ENCODE data around the gene TMED3. TPM values are rescaled to one million over a fixed set of nuclear protein-coding genes. Genes with fewer than 3 reads are reported as not detected.
"Not testable (repeated sequence)": the region's sequence is repeated elsewhere in the genome, so short reads cannot be mapped to it uniquely, and the experiment has no call there.

The TMED3 gene
- total and polyA plus RNA-seq, 5 experiments from 2014 or later = 21.0 to 73.4 (median 67.6) TPM

GRCh38 chr15:79299126-79299840, 11.6 kb upstream of the TMED3 start:
- ATAC-seq = no peak
- POLR2A ChIA-PET = no interaction called here
- no peak overlapping the region for H3K4me3 Mint-ChIP-seq
- H3K9me3 Mint-ChIP-seq = no peaks in the 10 kb centered on the region
- no peak for DNase-seq
- no peaks in the 10 kb centered on the region for H3K4me1 Mint-ChIP-seq
- H3K36me3 Mint-ChIP-seq = no peaks in the 10 kb centered on the region
- peaks cover 11 to 55% (median 17%) of the 10 kb centered on the region in 5 donors for H3K27me3 Mint-ChIP-seq
- no peak overlapping the region for H3K27ac Mint-ChIP-seq

DNA sequence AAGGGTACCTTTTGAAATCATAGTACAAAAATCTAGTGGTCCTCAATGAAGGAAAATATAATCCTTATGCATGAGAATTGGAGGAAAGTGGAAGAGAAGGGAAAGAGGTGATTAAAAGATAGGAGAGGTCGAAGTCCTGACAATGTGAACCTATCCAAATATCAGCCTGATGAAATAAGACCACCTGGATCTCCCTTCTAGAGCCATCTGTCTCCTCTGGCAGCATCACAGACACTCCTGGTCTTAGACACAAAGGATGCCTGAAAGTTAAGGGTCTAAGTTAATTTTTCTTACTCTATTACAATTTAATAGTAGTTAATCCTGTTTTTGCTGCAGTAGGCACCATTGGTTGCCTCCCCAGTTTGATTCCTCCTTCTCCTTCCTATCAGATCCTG, 11.1 kb upstream of the TMED3 start:
- H3K27me3 Mint-ChIP-seq = peaks cover 10 to 55% (median 22%) of the 10 kb centered on the region in 5 donors
- no peak overlapping the region for H3K4me3 Mint-ChIP-seq
- POLR2A ChIA-PET = no interaction called here
- no peak for ATAC-seq
- no peak for DNase-seq
- H3K27ac Mint-ChIP-seq = no peak overlapping the region
- no peaks in the 10 kb centered on the region for H3K9me3 Mint-ChIP-seq
- H3K4me1 Mint-ChIP-seq = no peaks in the 10 kb centered on the region
- H3K36me3 Mint-ChIP-seq = no peaks in the 10 kb centered on the region

DNA sequence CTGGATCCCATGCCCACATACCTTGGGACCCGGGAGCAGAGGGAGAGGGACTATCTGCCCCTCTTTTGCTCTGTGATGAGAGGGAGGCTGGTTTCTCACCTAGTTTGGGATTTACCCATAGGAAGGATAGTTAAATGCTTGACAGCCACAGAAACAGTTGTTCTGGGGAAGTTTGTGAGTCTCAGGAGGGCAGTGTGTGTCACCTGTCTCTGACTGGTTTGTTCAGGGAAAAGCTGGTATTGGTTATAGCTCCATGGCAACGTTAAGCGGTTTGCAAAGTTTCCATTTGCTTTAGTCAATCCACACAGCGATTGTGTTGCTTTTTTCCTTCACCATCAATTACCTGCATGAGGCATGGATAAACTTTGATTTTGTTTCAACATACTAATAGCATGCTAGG, 3.7 kb upstream of the TMED3 start:
- Mint-ChIP-seq H3K4me3 (no peak overlapping the region), H3K27me3 (peaks cover 7 to 35% (median 20%) of the 10 kb centered on the region in 5 donors), H3K27ac (no peak overlapping the region), H3K9me3 (no peaks in the 10 kb centered on the region), H3K4me1 (peaks cover 2 to 16% (median 12%) of the 10 kb centered on the region in 4 donors), H3K36me3 (no peaks in the 10 kb centered on the region)
- POLR2A ChIA-PET = no interaction called here
- no peak for ATAC-seq
- DNase-seq = no peak

DNA sequence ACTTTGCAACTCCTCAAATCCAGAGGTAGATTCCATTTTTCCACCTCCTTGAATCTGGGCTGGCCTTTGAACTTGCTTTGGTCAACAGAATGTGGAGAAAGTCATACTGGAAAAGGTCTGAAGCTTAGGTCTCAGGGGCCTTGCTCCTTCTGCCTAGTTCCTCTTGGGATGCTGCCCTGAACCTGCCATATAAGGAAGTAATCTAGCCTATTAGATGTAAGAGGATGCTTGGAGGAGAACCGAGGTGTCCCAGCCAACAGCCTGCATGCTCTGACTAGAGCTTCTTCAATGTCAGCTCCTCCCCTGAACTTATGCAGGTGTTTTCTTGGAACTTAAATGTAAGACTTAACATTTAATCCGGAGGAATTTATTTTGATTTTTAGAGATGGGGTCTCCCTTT, 2.0 kb upstream of the TMED3 start:
- ATAC-seq (no peak), DNase-seq (no peak)
- Mint-ChIP-seq H3K27me3 (peaks cover 3 to 22% (median 15%) of the 10 kb centered on the region in 5 donors), H3K4me1 (peaks cover 6 to 30% (median 29%) of the 10 kb centered on the region in 4 donors), H3K27ac (no peak overlapping the region), H3K9me3 (no peaks in the 10 kb centered on the region), H3K36me3 (peaks cover 9 to 10% (median 9%) of the 10 kb centered on the region in 3 donors), H3K4me3 (no peak overlapping the region)
- POLR2A ChIA-PET = no interaction called here

DNA sequence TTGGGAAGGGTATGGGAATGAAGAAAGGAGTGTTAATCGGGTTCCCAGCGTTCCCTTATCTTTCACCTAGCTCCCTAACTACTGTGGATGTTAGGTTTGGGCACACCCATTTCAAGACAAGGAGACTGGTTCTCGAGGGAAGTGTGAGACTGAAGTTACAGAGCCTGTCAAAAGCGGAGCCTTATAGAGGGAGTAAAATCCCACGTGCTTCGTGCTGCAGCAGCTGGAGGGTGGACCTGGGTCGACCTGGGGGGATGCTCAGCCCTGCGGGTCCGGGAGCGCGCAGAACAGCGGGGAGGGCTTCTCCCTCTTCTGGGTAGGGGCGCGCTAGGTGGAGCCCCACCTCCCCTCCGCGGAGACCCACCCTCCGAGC, 314 bp upstream of the TMED3 start:
- ATAC-seq = peak; percentile 64 to 71
- POLR2A ChIA-PET = no interaction called here
- peaks cover 13 to 26% (median 23%) of the 10 kb centered on the region in 3 donors for H3K36me3 Mint-ChIP-seq
- H3K4me1 Mint-ChIP-seq = peaks cover 11 to 43% (median 36%) of the 10 kb centered on the region in 4 donors
- peaks cover 0 to 6% (median 5%) of the 10 kb centered on the region in 5 donors for H3K27me3 Mint-ChIP-seq
- H3K27ac Mint-ChIP-seq = peak overlapping the region in 3 of 10 donors; percentile 41 to 83 (median 72)
- H3K9me3 Mint-ChIP-seq = no peaks in the 10 kb centered on the region
- DNase-seq = no peak
- H3K4me3 Mint-ChIP-seq = peak overlapping the region; percentile 79 to 94 (median 87)

GRCh38 chr15:79311901-79312553, 1.1 kb downstream of the TMED3 start:
- Mint-ChIP-seq H3K36me3 (peaks cover 21 to 40% (median 36%) of the 10 kb centered on the region in 3 donors), H3K4me3 (peak overlapping the region; percentile 79 to 91 (median 86)), H3K27ac (peak overlapping the region in 8 of 10 donors; percentile 19 to 85 (median 43)), H3K4me1 (peaks cover 19 to 54% (median 48%) of the 10 kb centered on the region in 4 donors), H3K27me3 (peaks cover 0 to 4% (median 0%) of the 10 kb centered on the region in 5 donors), H3K9me3 (no peaks in the 10 kb centered on the region)
- POLR2A ChIA-PET = no interaction called here
- peak in 3 of 10 donors; percentile 2 to 5 (median 4) for DNase-seq
- no peak for ATAC-seq

- Mint-ChIP-seq H3K36me3 (peaks cover 36 to 62% (median 57%) of the 10 kb centered on the region in 3 donors), H3K4me1 (peaks cover 28 to 75% (median 63%) of the 10 kb centered on the region in 4 donors), H3K4me3 (peak overlapping the region in 6 of 10 donors; percentile 7 to 64 (median 46)), H3K27me3 (peaks cover 0 to 2% (median 0%) of the 10 kb centered on the region in 5 donors), H3K27ac (peak overlapping the region in 1 of 10 donors; percentile 40), H3K9me3 (no peaks in the 10 kb centered on the region)
- ATAC-seq (no peak), DNase-seq (no peak)
- POLR2A ChIA-PET = no interaction called here
Measured at GRCh38 chr15:79314186-79314585, 3.3 kb downstream of the TMED3 start.

GRCh38 chr15:79314811-79315210, 3.9 kb downstream of the TMED3 start:
- H3K36me3 Mint-ChIP-seq = peaks cover 42 to 68% (median 63%) of the 10 kb centered on the region in 3 donors
- H3K4me3 Mint-ChIP-seq = no peak overlapping the region
- DNase-seq (no peak), ATAC-seq (no peak)
- POLR2A ChIA-PET = no interaction called here
- H3K4me1 Mint-ChIP-seq = peaks cover 33 to 79% (median 67%) of the 10 kb centered on the region in 4 donors
- no peak overlapping the region for H3K27ac Mint-ChIP-seq
- no peaks in the 10 kb centered on the region for H3K9me3 Mint-ChIP-seq
- peaks cover 0 to 1% (median 0%) of the 10 kb centered on the region in 5 donors for H3K27me3 Mint-ChIP-seq

GRCh38 chr15:79315623-79316328, 4.9 kb downstream of the TMED3 start:
- peaks cover 42 to 77% (median 63%) of the 10 kb centered on the region in 3 donors for H3K36me3 Mint-ChIP-seq
- H3K27me3 Mint-ChIP-seq = no peaks in the 10 kb centered on the region
- POLR2A ChIA-PET = no interaction called here
- no peak for DNase-seq
- H3K4me3 Mint-ChIP-seq = no peak overlapping the region
- H3K27ac Mint-ChIP-seq = peak overlapping the region in 1 of 10 donors; percentile 85
- H3K9me3 Mint-ChIP-seq = no peaks in the 10 kb centered on the region
- peaks cover 33 to 78% (median 63%) of the 10 kb centered on the region in 4 donors for H3K4me1 Mint-ChIP-seq
- ATAC-seq = no peak

DNA sequence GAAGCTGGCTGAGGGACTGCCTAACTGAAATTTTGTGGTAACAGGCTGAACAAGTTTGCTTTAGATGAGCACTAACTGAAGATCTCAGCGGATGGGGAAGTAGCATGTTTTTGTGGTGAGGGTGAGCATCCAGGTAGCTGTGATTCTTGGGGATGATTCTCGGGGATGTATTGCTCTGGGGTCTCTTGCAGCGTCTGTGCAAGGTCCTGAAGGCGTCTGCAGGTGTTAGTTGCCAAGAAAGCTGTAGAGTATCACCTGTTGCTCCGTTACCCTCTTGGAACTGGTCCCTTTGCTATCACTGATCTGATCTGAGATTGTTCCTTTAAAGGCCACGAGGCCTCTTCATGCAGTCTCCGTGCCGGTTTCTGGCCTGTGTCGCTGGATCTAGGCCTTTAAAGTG, 6.0 kb downstream of the TMED3 start:
- peak overlapping the region in 2 of 10 donors; percentile 39 to 85 for H3K27ac Mint-ChIP-seq
- H3K27me3 Mint-ChIP-seq = no peaks in the 10 kb centered on the region
- peaks cover 33 to 78% (median 60%) of the 10 kb centered on the region in 4 donors for H3K4me1 Mint-ChIP-seq
- peaks cover 42 to 88% (median 72%) of the 10 kb centered on the region in 3 donors for H3K36me3 Mint-ChIP-seq
- ATAC-seq (no peak), DNase-seq (no peak)
- H3K4me3 Mint-ChIP-seq = peak overlapping the region in 1 of 10 donors; percentile 37
- no peaks in the 10 kb centered on the region for H3K9me3 Mint-ChIP-seq
- POLR2A ChIA-PET = no interaction called here

DNA sequence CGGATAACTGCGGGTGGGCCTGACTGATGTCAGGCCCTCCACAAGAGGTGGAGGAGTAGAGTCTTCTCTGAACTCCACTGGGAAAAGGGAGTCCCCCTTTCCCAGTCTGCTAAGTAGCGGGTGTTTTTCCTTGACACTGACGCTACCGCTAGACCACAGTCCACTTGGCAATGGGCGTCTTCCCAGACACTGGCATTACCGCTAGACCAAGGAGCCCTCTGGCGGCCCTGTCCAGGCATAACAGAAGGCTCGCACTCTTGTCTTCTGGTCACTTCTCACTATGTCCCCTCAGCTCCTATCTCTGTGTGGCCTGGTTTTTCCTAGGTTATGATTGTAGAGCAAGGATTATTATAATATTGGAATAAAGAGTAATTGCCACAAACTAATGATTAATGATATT, 9.1 kb downstream of the TMED3 start:
- DNase-seq, POLR2A ChIA-PET, ATAC-seq, H3K4me3 Mint-ChIP-seq, H3K9me3 Mint-ChIP-seq, H3K27me3 Mint-ChIP-seq, H3K27ac Mint-ChIP-seq: not testable (repeated sequence)
- peaks cover 33 to 98% (median 63%) of the 10 kb centered on the region in 3 donors for H3K36me3 Mint-ChIP-seq
- H3K4me1 Mint-ChIP-seq = peaks cover 29 to 47% (median 37%) of the 10 kb centered on the region in 4 donors

DNA sequence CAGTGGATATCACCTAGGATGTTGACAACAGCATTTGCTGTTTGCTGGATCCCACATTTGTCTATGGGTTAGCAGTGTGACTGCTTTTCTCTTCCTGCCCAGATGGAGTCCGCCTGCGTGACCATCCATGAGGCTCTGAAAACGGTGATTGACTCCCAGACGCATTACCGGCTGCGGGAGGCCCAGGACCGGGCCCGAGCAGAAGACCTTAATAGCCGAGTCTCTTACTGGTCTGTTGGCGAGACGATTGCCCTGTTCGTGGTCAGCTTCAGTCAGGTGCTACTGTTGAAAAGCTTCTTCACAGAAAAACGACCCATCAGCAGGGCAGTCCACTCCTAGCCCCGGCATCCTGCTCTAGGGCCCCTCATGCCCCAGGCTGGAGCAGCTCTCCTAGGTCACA, 11.0 kb downstream of the TMED3 start:
- Mint-ChIP-seq H3K4me3 (no peak overlapping the region), H3K4me1 (peaks cover 20 to 34% (median 24%) of the 10 kb centered on the region in 4 donors), H3K27me3 (no peaks in the 10 kb centered on the region), H3K36me3 (peaks cover 27 to 98% (median 59%) of the 10 kb centered on the region in 3 donors), H3K27ac (peak overlapping the region in 1 of 10 donors; percentile 71), H3K9me3 (no peaks in the 10 kb centered on the region)
- ATAC-seq = no peak
- POLR2A ChIA-PET = no interaction called here
- no peak for DNase-seq

DNA sequence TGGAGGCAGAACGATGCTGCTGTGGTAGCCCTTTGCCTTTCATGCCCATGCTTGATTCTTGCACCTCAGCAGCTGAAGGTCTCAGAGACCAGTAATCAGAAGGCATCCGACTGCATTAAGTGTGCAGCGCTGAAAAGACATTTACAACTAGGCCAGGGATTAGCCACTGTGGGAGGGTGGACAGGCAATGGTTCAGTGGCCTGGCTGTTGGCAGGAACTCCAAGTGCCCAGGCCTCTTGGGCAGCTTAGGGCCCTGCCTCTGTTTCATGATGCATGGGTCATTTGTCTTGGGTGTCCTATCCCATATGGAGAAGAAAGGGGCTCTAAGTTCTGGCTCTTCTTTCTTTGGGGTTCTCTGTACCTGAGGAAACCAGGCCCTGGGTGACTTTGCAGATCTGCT, 11.4 kb downstream of the TMED3 start:
- H3K4me3 Mint-ChIP-seq = no peak overlapping the region
- peaks cover 24 to 97% (median 57%) of the 10 kb centered on the region in 3 donors for H3K36me3 Mint-ChIP-seq
- no peaks in the 10 kb centered on the region for H3K9me3 Mint-ChIP-seq
- H3K27me3 Mint-ChIP-seq = no peaks in the 10 kb centered on the region
- POLR2A ChIA-PET = no interaction called here
- DNase-seq (no peak), ATAC-seq (no peak)
- H3K4me1 Mint-ChIP-seq = peaks cover 16 to 30% (median 22%) of the 10 kb centered on the region in 4 donors
- no peak overlapping the region for H3K27ac Mint-ChIP-seq
